Fibroblast of lung (primary cell): Measurements from ENCODE around the gene DLL4. TPM values are rescaled to one million over a fixed set of nuclear protein-coding genes. Genes with fewer than 3 reads are reported as not detected.

Source experiments
- DNase-seq, 2 donors: peaks; one replicate each; pipeline versions ENCODE4 v3.0.0 to v3.0.0-alpha.2; 2010; ENCODE audit warnings: low read depth in 2 of 2
- H2AFZ ChIP-seq: 2 replicates; pipeline ENCODE4 v1.5.1; 2012; ENCODE audit warnings: low read length, control low read depth, inconsistent platforms
- H3K27ac ChIP-seq: 2 replicates; pipeline ENCODE4 v1.5.1; 2011; ENCODE audit warnings: low read length, control low read depth; ENCODE audit not compliant: insufficient read depth
- H3K27me3 ChIP-seq: 2 replicates; pipeline ENCODE4 v1.5.1; 2011; ENCODE audit warnings: mild to moderate bottlenecking, low read length; ENCODE audit not compliant: control insufficient read depth, insufficient read depth
- H3K36me3 ChIP-seq: 2 replicates; pipeline ENCODE4 v1.5.1; 2011; ENCODE audit warnings: low read length; ENCODE audit not compliant: control insufficient read depth, insufficient read depth
- H3K4me1 ChIP-seq: 2 replicates; pipeline ENCODE4 v1.5.1; 2011; ENCODE audit warnings: low read length; ENCODE audit not compliant: control insufficient read depth, insufficient read depth; ENCODE audit errors: extremely low read depth
- H3K4me2 ChIP-seq: 2 replicates; pipeline ENCODE4 v1.5.1; 2011; ENCODE audit warnings: low read length, control low read depth; ENCODE audit not compliant: insufficient read depth; ENCODE audit errors: extremely low read depth
- H3K4me3 ChIP-seq, 4 experiments: fragments of 200-600 bp in 1 of 4; sonication (generic) in 1 of 4; replicated peaks in 1 of 4; 2 replicates each; pipeline ENCODE4 v1.5.1; 2011 to 2016; ENCODE audit warnings: low read length in 4 of 4, low read depth in 3 of 4, mild to moderate bottlenecking in 3 of 4, control low read depth in 2 of 4, inconsistent platforms in 1 of 4, mixed read lengths in 1 of 4; ENCODE audit not compliant: insufficient read depth in 1 of 4; ENCODE audit errors: control extremely low read depth in 1 of 4
- H3K79me2 ChIP-seq: 2 replicates; pipeline ENCODE4 v1.5.1; 2012; ENCODE audit warnings: mild to moderate bottlenecking, low read length, inconsistent platforms; ENCODE audit not compliant: control insufficient read depth, insufficient read depth
- H3K9ac ChIP-seq: 2 replicates; pipeline ENCODE4 v1.5.1; 2011; ENCODE audit warnings: mild to moderate bottlenecking, low read length, control low read depth; ENCODE audit not compliant: insufficient read depth
- H3K9me3 ChIP-seq: 2 replicates; pipeline ENCODE4 v1.5.1; 2012; ENCODE audit warnings: low read depth, low read length; ENCODE audit not compliant: control insufficient read depth, insufficient read depth
- H4K20me1 ChIP-seq: 2 replicates; pipeline ENCODE4 v1.5.1; 2011; ENCODE audit warnings: low read length; ENCODE audit not compliant: control insufficient read depth, insufficient read depth; ENCODE audit errors: extremely low read depth
- EZH2 ChIP-seq: IDR thresholded peaks from 2 replicates; pipeline ENCODE4 v1.5.1; 2012; ENCODE audit warnings: low read length, control low read depth, mild to moderate bottlenecking; ENCODE audit errors: missing control alignments
- polyA plus RNA-seq, 2 donors: library from polyadenylated mRNA; depleted of rRNA in 1 of 2; stranded (reverse) in 1 of 2; unstranded in 1 of 2; fragments of >200 nt; gene quantifications; 2 replicates each; pipeline ENCODE4 v1.2.1, GENCODE V29; 2011 to 2012; ENCODE audit warnings: missing spikeins in 1 of 2
- total RNA-seq: library from RNA; depleted of rRNA; stranded (reverse); fragments of >200 nt; gene quantifications from 2 replicates; pipeline ENCODE4 v1.2.1, GENCODE V29; 2014
- TF ChIP-seq, protein P1 (sequence below), 2 donors: IDR thresholded peaks in 1 of 2; conservative IDR thresholded peaks in 1 of 2; 1 replicate in 1 of 2; 2 replicates in 1 of 2; pipeline ENCODE4 v1.5.1; 2011 to 2012; ENCODE audit warnings: low read length in 2 of 2, control low read depth in 1 of 2, inconsistent platforms in 1 of 2, low read depth in 1 of 2, mild to moderate bottlenecking in 1 of 2

DLL4 gene
- total and polyA plus RNA-seq, 2 donors (not counting 1 experiment from before 2014, with no cell fraction given), result under 0.01 to 0.18 TPM

DNA sequence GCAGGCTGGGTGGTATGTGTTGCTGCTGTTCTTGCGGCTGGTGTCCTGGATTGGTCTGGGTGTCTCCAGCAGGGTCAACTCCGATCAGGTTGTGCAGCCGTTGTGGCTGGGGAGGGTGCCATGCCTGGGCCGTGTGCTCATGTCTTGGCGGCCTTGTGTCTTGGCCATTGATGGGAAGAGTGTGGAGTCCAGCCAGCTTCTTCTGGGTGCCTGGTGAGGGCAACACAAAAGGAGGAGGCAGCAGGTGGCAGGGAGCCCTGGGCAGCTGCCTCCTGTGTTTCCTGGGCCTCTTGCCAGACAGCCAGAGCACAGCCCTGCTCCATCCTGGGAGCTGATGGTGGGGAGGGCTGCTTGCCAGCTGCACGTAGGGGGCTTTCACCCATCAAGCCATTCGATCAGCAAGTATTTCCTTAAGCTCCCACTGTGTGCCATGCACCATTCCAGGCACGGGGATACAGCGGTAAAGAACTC is 28.5 kb downstream of the DLL4 start:
- H3K4me3 ChIP-seq, result no peak overlapping the region
- no peak overlapping the region for H3K9ac ChIP-seq
- no peaks in the 10 kb centered on the region for H4K20me1 ChIP-seq
- no peak overlapping the region for H3K4me2 ChIP-seq
- H3K36me3 ChIP-seq, result peaks cover 2% of the 10 kb centered on the region
- DNase-seq, result no peak
- no peaks in the 10 kb centered on the region for H3K27me3 ChIP-seq
- H2AFZ ChIP-seq, result no peak overlapping the region
- no peak overlapping the region for H3K27ac ChIP-seq
- TF ChIP-seq EZH2, result no peak
- TF ChIP-seq, protein P1, sequence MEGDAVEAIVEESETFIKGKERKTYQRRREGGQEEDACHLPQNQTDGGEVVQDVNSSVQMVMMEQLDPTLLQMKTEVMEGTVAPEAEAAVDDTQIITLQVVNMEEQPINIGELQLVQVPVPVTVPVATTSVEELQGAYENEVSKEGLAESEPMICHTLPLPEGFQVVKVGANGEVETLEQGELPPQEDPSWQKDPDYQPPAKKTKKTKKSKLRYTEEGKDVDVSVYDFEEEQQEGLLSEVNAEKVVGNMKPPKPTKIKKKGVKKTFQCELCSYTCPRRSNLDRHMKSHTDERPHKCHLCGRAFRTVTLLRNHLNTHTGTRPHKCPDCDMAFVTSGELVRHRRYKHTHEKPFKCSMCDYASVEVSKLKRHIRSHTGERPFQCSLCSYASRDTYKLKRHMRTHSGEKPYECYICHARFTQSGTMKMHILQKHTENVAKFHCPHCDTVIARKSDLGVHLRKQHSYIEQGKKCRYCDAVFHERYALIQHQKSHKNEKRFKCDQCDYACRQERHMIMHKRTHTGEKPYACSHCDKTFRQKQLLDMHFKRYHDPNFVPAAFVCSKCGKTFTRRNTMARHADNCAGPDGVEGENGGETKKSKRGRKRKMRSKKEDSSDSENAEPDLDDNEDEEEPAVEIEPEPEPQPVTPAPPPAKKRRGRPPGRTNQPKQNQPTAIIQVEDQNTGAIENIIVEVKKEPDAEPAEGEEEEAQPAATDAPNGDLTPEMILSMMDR (conservative IDR thresholded peaks at IDR 0.05 in 1 of 2, IDR thresholded peaks at IDR 0.05 in 1 of 2; ENCODE audit: low read depth in 1 of 2, low read length in 2 of 2), result no peak
- no peaks in the 10 kb centered on the region for H3K79me2 ChIP-seq
- H3K9me3 ChIP-seq, result no peaks in the 10 kb centered on the region
- H3K4me1 ChIP-seq, result peaks cover 2% of the 10 kb centered on the region

DNA sequence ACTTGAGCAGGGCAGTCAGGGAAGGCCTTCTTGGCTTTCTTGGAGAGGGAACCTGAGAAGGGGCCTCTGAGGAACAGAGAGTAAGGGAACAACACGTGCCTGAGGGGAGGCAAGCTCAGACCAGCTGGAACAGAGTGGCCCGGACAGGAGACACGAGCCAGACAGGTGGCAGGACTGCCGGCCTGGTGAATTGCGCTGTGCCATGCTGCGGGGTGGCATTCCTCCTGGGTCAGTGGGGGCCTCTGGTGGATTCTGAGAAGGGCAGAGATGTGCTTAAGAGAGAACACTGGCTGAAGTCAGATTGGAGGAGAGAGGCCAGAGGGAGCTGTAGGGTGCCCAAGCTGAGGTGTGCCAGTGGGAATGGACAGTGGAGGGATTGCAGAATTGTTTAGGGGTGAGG is 29.0 kb downstream of the DLL4 start:
- Histone ChIP-seq H3K4me1 (peaks cover 2% of the 10 kb centered on the region), H3K36me3 (peaks cover 2% of the 10 kb centered on the region), H3K9ac (no peak overlapping the region), H3K9me3 (no peaks in the 10 kb centered on the region), H3K4me3 (no peak overlapping the region), H2AFZ (no peak overlapping the region), H4K20me1 (no peaks in the 10 kb centered on the region), H3K27me3 (no peaks in the 10 kb centered on the region), H3K27ac (no peak overlapping the region), H3K79me2 (no peaks in the 10 kb centered on the region), H3K4me2 (no peak overlapping the region)
- no peak for DNase-seq
- TF ChIP-seq, protein P1 (conservative IDR thresholded peaks at IDR 0.05 in 1 of 2, IDR thresholded peaks at IDR 0.05 in 1 of 2; ENCODE audit: low read depth in 1 of 2, low read length in 2 of 2), result no peak
- TF ChIP-seq EZH2, result no peak

DNA sequence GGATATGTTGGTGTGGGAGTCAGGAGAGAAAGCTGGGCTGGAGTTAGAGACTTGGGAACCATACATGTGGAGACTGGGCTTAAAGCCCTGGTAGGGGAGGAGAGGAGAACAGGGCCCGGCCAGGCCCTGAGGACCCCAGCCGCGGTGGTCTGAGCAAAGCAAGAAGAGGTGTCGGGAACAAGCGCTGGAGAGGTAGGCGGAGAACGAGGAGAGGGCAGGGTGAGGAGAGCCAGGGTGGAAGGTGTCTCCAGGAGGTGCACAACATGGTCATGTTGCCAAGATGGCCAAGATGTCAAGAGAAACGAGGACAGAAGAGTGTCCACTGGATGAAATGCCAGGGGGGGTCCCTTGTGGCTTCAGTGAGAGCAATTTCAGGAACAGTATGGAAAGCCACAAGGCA is 29.6 kb downstream of the DLL4 start:
- Histone ChIP-seq H3K27ac (no peak overlapping the region), H3K9ac (no peak overlapping the region), H3K79me2 (no peaks in the 10 kb centered on the region), H4K20me1 (no peaks in the 10 kb centered on the region), H2AFZ (no peak overlapping the region), H3K4me1 (peaks cover 2% of the 10 kb centered on the region), H3K4me2 (no peak overlapping the region), H3K4me3 (no peak overlapping the region), H3K36me3 (peaks cover 2% of the 10 kb centered on the region), H3K9me3 (no peaks in the 10 kb centered on the region), H3K27me3 (no peaks in the 10 kb centered on the region)
- DNase-seq, result no peak
- TF ChIP-seq EZH2, result no peak
- TF ChIP-seq, protein P1 (conservative IDR thresholded peaks at IDR 0.05 in 1 of 2, IDR thresholded peaks at IDR 0.05 in 1 of 2; ENCODE audit: low read depth in 1 of 2, low read length in 2 of 2), result no peak
